Measurements from ENCODE around the gene CCDC102A.

Gene CCDC102A

DNA sequence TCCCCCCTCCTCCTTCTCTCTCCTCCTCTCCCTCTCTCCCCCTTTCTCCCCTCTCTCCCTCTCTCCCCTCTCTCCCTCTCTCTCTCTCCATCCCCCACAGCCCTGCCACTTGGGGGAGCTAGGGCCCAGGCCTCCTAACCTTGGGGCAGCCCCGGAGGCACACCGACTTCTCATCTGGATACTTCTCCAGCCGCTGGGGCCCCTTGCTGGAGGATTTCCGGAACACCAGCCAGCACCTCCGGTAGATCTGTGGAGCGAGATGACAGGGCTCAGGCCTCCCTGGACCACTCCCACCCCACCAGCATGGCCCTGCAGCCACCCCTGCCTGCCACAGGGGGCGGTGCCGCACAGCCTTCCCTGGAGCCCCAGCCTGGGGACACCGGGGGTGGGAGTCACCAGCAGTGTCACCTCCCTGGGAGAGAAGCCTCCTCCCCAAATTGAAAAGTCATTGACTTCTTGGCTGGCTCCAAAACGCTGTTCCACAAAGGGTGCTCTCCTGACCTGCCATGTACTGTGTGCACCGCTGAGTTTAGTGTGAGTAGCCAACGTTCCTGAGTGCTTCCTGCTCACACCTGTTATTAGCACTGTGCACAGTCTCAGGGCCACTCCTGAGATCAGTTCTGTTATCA, 60.5 kb downstream of the CCDC102A start:
- Histone ChIP-seq H3K4me2 (ENCODE audit: low read length) (no peak overlapping the region), H3K27ac (ENCODE audit: low read depth, low read length) (no peak overlapping the region), H3K4me1 (ENCODE audit: control insufficient read depth, low read depth, low read length) (peaks cover 15% of the 10 kb centered on the region), H3K79me1 (ENCODE audit: low read length) (no peaks in the 10 kb centered on the region), H2AK5ac (ENCODE audit: low read length) (peak overlapping the region; percentile 8), H3K36me3 (ENCODE audit: control insufficient read depth, insufficient read depth, low read length) (peaks cover 4% of the 10 kb centered on the region), H3K4me3 (ENCODE audit: low read length) (no peak overlapping the region), H3K23ac (ENCODE audit: low read length) (no peak overlapping the region), H2BK15ac (replicated peaks; ENCODE audit: low read depth) (no peak overlapping the region), H3K27me3 (ENCODE audit: insufficient read depth, low read length, poor library complexity) (no peaks in the 10 kb centered on the region), H3K56ac (ENCODE audit: low read length) (peak overlapping the region; percentile 36), H2BK120ac (ENCODE audit: low read depth, low read length) (no peak overlapping the region), H3K79me2 (ENCODE audit: control insufficient read depth, insufficient read depth, low read length) (no peaks in the 10 kb centered on the region), H3K9ac (ENCODE audit: low read length) (no peak overlapping the region), H4K8ac (ENCODE audit: low read depth, low read length) (no peak overlapping the region), H3K4ac (ENCODE audit: low read depth, low read length) (no peak overlapping the region), H2BK5ac (ENCODE audit: low read length) (no peak overlapping the region), H3K18ac (ENCODE audit: low read length) (no peak overlapping the region), H4K5ac (ENCODE audit: low read length) (no peak overlapping the region)
- DNase-seq, result peak; percentile 98
- WGBS (ENCODE audit: extremely low coverage, insufficient coverage, low lambda C conversion rate), result no CpG with 5 or more reads among the region's 12 CpGs

DNA sequence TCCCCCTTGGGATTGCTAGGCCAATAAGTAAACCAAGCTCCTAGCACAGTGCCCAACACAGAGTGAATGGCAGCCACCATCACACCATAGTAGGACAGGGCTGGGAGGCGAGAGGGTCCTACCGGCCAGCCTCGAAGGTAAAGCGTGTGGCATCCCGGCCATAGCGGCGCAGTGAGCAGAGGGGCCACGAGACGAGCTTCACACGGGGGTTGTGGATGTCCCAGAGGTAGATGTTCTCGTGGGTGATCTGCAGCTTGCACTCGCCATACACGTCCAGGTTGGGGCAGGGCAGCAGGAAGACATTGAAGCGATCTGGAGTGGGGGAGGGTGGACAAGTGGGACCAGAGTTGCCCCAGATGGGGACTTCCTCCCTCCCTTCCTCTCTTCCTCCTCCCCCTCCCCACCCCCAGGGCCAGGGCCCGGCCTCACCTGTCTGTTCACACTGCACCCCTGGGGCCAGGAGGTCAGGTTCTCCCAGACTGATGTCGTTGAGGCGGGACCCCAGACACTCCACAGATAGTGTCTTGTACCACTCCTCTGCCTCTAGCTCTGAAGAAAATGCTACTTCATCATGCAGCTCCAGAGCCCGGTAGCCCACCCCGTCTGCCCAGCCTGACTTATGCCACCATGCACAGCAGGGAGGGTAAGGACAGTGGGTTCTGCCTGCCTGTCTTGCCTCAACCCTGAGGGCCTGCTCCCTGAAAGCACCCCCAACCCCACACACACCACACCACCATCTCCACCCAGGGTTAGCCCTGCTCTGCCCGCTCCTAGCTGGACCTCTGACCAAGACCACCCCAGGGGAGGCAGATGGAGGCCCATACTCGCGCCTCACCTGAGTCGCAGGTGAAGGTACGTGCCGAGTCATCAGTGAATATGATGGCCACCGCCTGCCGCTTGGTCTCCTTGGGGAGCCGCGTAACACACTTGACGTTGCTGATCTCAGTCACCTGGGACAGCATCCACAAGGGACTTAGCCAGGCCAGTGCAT, 61.4 kb downstream of the CCDC102A start:
- no CpG with 5 or more reads among the region's 30 CpGs for WGBS (ENCODE audit: extremely low coverage, insufficient coverage, low lambda C conversion rate)
- Histone ChIP-seq H2BK5ac (ENCODE audit: low read length) (no peak overlapping the region), H2BK120ac (ENCODE audit: low read depth, low read length) (no peak overlapping the region), H3K4me2 (ENCODE audit: low read length) (no peak overlapping the region), H2BK15ac (replicated peaks; ENCODE audit: low read depth) (no peak overlapping the region), H3K27me3 (ENCODE audit: insufficient read depth, low read length, poor library complexity) (no peaks in the 10 kb centered on the region), H3K36me3 (ENCODE audit: control insufficient read depth, insufficient read depth, low read length) (peaks cover 12% of the 10 kb centered on the region), H3K18ac (ENCODE audit: low read length) (no peak overlapping the region), H4K8ac (ENCODE audit: low read depth, low read length) (no peak overlapping the region), H3K9ac (ENCODE audit: low read length) (no peak overlapping the region), H3K4me1 (ENCODE audit: control insufficient read depth, low read depth, low read length) (peaks cover 11% of the 10 kb centered on the region), H3K56ac (ENCODE audit: low read length) (peak overlapping the region; percentile 75), H3K23ac (ENCODE audit: low read length) (no peak overlapping the region), H3K4ac (ENCODE audit: low read depth, low read length) (no peak overlapping the region), H4K5ac (ENCODE audit: low read length) (no peak overlapping the region), H2AK5ac (ENCODE audit: low read length) (peak overlapping the region; percentile 27), H3K79me2 (ENCODE audit: control insufficient read depth, insufficient read depth, low read length) (no peaks in the 10 kb centered on the region), H3K4me3 (ENCODE audit: low read length) (no peak overlapping the region), H3K27ac (ENCODE audit: low read depth, low read length) (no peak overlapping the region), H3K79me1 (ENCODE audit: low read length) (no peaks in the 10 kb centered on the region)
- no peak for DNase-seq

DNA sequence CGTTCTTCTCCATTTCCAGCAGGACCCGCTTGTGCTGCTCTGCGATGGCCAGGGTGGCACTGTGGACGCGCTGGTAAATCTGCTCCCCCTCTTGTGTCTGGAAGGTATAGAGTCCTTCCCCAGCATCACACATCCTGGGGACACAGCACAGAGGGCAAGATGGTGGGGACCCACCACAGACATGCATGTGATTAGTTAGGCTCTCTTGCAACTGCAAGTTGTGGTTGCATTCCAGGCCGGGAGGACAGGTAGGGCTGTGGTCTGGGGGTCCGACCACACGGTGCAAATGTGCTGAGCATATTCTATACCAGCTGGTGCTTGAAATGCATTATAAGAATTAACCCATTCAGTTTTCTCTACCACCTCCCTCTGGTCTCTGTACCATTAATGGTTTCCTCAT, 62.5 kb downstream of the CCDC102A start:
- H3K4me1 ChIP-seq (ENCODE audit: control insufficient read depth, low read depth, low read length), result peaks cover 11% of the 10 kb centered on the region
- no peak overlapping the region for H2BK5ac ChIP-seq (ENCODE audit: low read length)
- H4K8ac ChIP-seq (ENCODE audit: low read depth, low read length), result no peak overlapping the region
- no peaks in the 10 kb centered on the region for H3K79me2 ChIP-seq (ENCODE audit: control insufficient read depth, insufficient read depth, low read length)
- H2BK120ac ChIP-seq (ENCODE audit: low read depth, low read length), result no peak overlapping the region
- no peak overlapping the region for H3K4ac ChIP-seq (ENCODE audit: low read depth, low read length)
- no peaks in the 10 kb centered on the region for H3K27me3 ChIP-seq (ENCODE audit: insufficient read depth, low read length, poor library complexity)
- no peak overlapping the region for H3K56ac ChIP-seq (ENCODE audit: low read length)
- no peak overlapping the region for H3K4me3 ChIP-seq (ENCODE audit: low read length)
- H3K36me3 ChIP-seq (ENCODE audit: control insufficient read depth, insufficient read depth, low read length), result peaks cover 23% of the 10 kb centered on the region
- no CpG with 5 or more reads among the region's 8 CpGs for WGBS (ENCODE audit: extremely low coverage, insufficient coverage, low lambda C conversion rate)
- H3K18ac ChIP-seq (ENCODE audit: low read length), result no peak overlapping the region
- DNase-seq, result no peak
- no peak overlapping the region for H4K5ac ChIP-seq (ENCODE audit: low read length)
- no peaks in the 10 kb centered on the region for H3K79me1 ChIP-seq (ENCODE audit: low read length)
- H3K23ac ChIP-seq (ENCODE audit: low read length), result no peak overlapping the region
- H2BK15ac ChIP-seq (replicated peaks; ENCODE audit: low read depth), result no peak overlapping the region
- no peak overlapping the region for H2AK5ac ChIP-seq (ENCODE audit: low read length)
- H3K27ac ChIP-seq (ENCODE audit: low read depth, low read length), result no peak overlapping the region
- no peak overlapping the region for H3K4me2 ChIP-seq (ENCODE audit: low read length)
- no peak overlapping the region for H3K9ac ChIP-seq (ENCODE audit: low read length)

GRCh38 chr16:57473176-57473840, 63.1 kb downstream of the CCDC102A start:
- peak overlapping the region; percentile 13 for H3K27ac ChIP-seq (ENCODE audit: low read depth, low read length)
- H3K36me3 ChIP-seq (ENCODE audit: control insufficient read depth, insufficient read depth, low read length), result peaks cover 26% of the 10 kb centered on the region
- no peak overlapping the region for H4K5ac ChIP-seq (ENCODE audit: low read length)
- peaks cover 11% of the 10 kb centered on the region for H3K4me1 ChIP-seq (ENCODE audit: control insufficient read depth, low read depth, low read length)
- no peak overlapping the region for H2BK120ac ChIP-seq (ENCODE audit: low read depth, low read length)
- H3K56ac ChIP-seq (ENCODE audit: low read length), result peak overlapping the region; percentile 36
- no peak overlapping the region for H3K4ac ChIP-seq (ENCODE audit: low read depth, low read length)
- H3K79me1 ChIP-seq (ENCODE audit: low read length), result no peaks in the 10 kb centered on the region
- no peaks in the 10 kb centered on the region for H3K79me2 ChIP-seq (ENCODE audit: control insufficient read depth, insufficient read depth, low read length)
- H3K9ac ChIP-seq (ENCODE audit: low read length), result no peak overlapping the region
- H3K18ac ChIP-seq (ENCODE audit: low read length), result no peak overlapping the region
- no CpG with 5 or more reads among the region's 14 CpGs for WGBS (ENCODE audit: extremely low coverage, insufficient coverage, low lambda C conversion rate)
- H3K23ac ChIP-seq (ENCODE audit: low read length), result no peak overlapping the region
- no peak overlapping the region for H3K4me3 ChIP-seq (ENCODE audit: low read length)
- H3K27me3 ChIP-seq (ENCODE audit: insufficient read depth, low read length, poor library complexity), result no peaks in the 10 kb centered on the region
- H2BK5ac ChIP-seq (ENCODE audit: low read length), result no peak overlapping the region
- DNase-seq, result no peak
- no peak overlapping the region for H2AK5ac ChIP-seq (ENCODE audit: low read length)
- no peak overlapping the region for H4K8ac ChIP-seq (ENCODE audit: low read depth, low read length)
- no peak overlapping the region for H2BK15ac ChIP-seq (replicated peaks; ENCODE audit: low read depth)
- no peak overlapping the region for H3K4me2 ChIP-seq (ENCODE audit: low read length)

- no CpG with 5 or more reads among the region's 4 CpGs for WGBS (ENCODE audit: extremely low coverage, insufficient coverage, low lambda C conversion rate)
- peaks cover 27% of the 10 kb centered on the region for H3K36me3 ChIP-seq (ENCODE audit: control insufficient read depth, insufficient read depth, low read length)
- DNase-seq, result peak; percentile 84
Measured at GRCh38 chr16:57472665-57473060, 63.7 kb downstream of the CCDC102A start.

More at GRCh38 chr16:57472665-57473060, 63.7 kb downstream of the CCDC102A start:
- Histone ChIP-seq H3K27me3 (ENCODE audit: insufficient read depth, low read length, poor library complexity) (no peaks in the 10 kb centered on the region), H2BK5ac (ENCODE audit: low read length) (peak overlapping the region; percentile 66), H2AK5ac (ENCODE audit: low read length) (no peak overlapping the region), H3K79me2 (ENCODE audit: control insufficient read depth, insufficient read depth, low read length) (no peaks in the 10 kb centered on the region), H3K56ac (ENCODE audit: low read length) (peak overlapping the region; percentile 35), H2BK15ac (replicated peaks; ENCODE audit: low read depth) (no peak overlapping the region), H3K27ac (ENCODE audit: low read depth, low read length) (peak overlapping the region; percentile 88), H3K18ac (ENCODE audit: low read length) (no peak overlapping the region), H3K4me1 (ENCODE audit: control insufficient read depth, low read depth, low read length) (peaks cover 11% of the 10 kb centered on the region), H3K9ac (ENCODE audit: low read length) (peak overlapping the region; percentile 19), H3K4me3 (ENCODE audit: low read length) (no peak overlapping the region), H3K79me1 (ENCODE audit: low read length) (no peaks in the 10 kb centered on the region), H4K5ac (ENCODE audit: low read length) (no peak overlapping the region), H3K4ac (ENCODE audit: low read depth, low read length) (no peak overlapping the region), H4K8ac (ENCODE audit: low read depth, low read length) (no peak overlapping the region), H2BK120ac (ENCODE audit: low read depth, low read length) (no peak overlapping the region), H3K23ac (ENCODE audit: low read length) (no peak overlapping the region), H3K4me2 (ENCODE audit: low read length) (no peak overlapping the region)
